ENCODE measurements around the gene SLC25A13. TPM values are rescaled to one million over a fixed set of nuclear protein-coding genes. Genes with fewer than 3 reads are reported as not detected.

Gene SLC25A13
- total RNA-seq, 3 donors from 2014 or later: 33.1 to 39.0 (median 33.2) TPM

GRCh38 chr7:96211954-96212353 lies 109.9 kb downstream of the SLC25A13 start:
- no peaks in the 10 kb centered on the region for H3K4me1 ChIP-seq
- no peaks in the 10 kb centered on the region for H3K27me3 ChIP-seq
- H3K9me3 ChIP-seq: peaks cover 0 to 7% of the 10 kb centered on the region in 2 donors
- no peak for DNase-seq (ENCODE audit: low spot score in 2 of 2)
- intact Hi-C loops (cut with DNase I; ENCODE audit: low total_unique reads): no loop called here
- TF ChIP-seq CTCF (IDR thresholded peaks at IDR 0.05) (no peak), POLR2AphosphoS5 (IDR thresholded peaks at IDR 0.05) (no peak)
- H3K4me3 ChIP-seq: no peak overlapping the region
- H3K27ac ChIP-seq: no peak overlapping the region
- no peaks in the 10 kb centered on the region for H3K36me3 ChIP-seq

GRCh38 chr7:96205665-96206064 lies 116.2 kb downstream of the SLC25A13 start:
- Histone ChIP-seq H3K9me3 (no peaks in the 10 kb centered on the region), H3K4me1 (no peaks in the 10 kb centered on the region), H3K4me3 (no peak overlapping the region), H3K36me3 (no peaks in the 10 kb centered on the region), H3K27ac (no peak overlapping the region), H3K27me3 (no peaks in the 10 kb centered on the region)
- intact Hi-C loops (cut with DNase I; ENCODE audit: low total_unique reads): no loop called here
- no peak for DNase-seq (ENCODE audit: low spot score in 2 of 2)
- TF ChIP-seq CTCF (IDR thresholded peaks at IDR 0.05) (no peak), POLR2AphosphoS5 (IDR thresholded peaks at IDR 0.05) (no peak), POLR2A (IDR thresholded peaks at IDR 0.05) (no peak)

- H3K9me3 ChIP-seq: no peaks in the 10 kb centered on the region
- H3K4me1 ChIP-seq: no peaks in the 10 kb centered on the region
- no peaks in the 10 kb centered on the region for H3K27me3 ChIP-seq
- TF ChIP-seq POLR2AphosphoS5 (IDR thresholded peaks at IDR 0.05) (no peak), CTCF (IDR thresholded peaks at IDR 0.05) (no peak), POLR2A (IDR thresholded peaks at IDR 0.05) (no peak)
- H3K27ac ChIP-seq: no peak overlapping the region
- intact Hi-C loops (cut with DNase I; ENCODE audit: low total_unique reads): no loop called here
- H3K4me3 ChIP-seq: no peak overlapping the region
- no peak for DNase-seq (ENCODE audit: low spot score in 2 of 2)
- no peaks in the 10 kb centered on the region for H3K36me3 ChIP-seq
Observed at GRCh38 chr7:96204601-96205000, 117.3 kb downstream of the SLC25A13 start.

GRCh38 chr7:96203786-96204185 lies 118.1 kb downstream of the SLC25A13 start:
- Histone ChIP-seq H3K27ac (no peak overlapping the region), H3K4me1 (no peaks in the 10 kb centered on the region), H3K4me3 (no peak overlapping the region), H3K36me3 (no peaks in the 10 kb centered on the region), H3K9me3 (no peaks in the 10 kb centered on the region), H3K27me3 (no peaks in the 10 kb centered on the region)
- TF ChIP-seq POLR2AphosphoS5 (IDR thresholded peaks at IDR 0.05) (no peak), POLR2A (IDR thresholded peaks at IDR 0.05) (no peak), CTCF (IDR thresholded peaks at IDR 0.05) (no peak)
- DNase-seq (ENCODE audit: low spot score in 2 of 2): no peak
- intact Hi-C loops (cut with DNase I; ENCODE audit: low total_unique reads): no loop called here

GRCh38 chr7:96202102-96202501 lies 119.8 kb downstream of the SLC25A13 start:
- no peak overlapping the region for H3K4me3 ChIP-seq
- no peaks in the 10 kb centered on the region for H3K9me3 ChIP-seq
- H3K36me3 ChIP-seq: no peaks in the 10 kb centered on the region
- no peak overlapping the region for H3K27ac ChIP-seq
- intact Hi-C loops (cut with DNase I; ENCODE audit: low total_unique reads): no loop called here
- TF ChIP-seq POLR2A (IDR thresholded peaks at IDR 0.05) (no peak), CTCF (IDR thresholded peaks at IDR 0.05) (no peak), POLR2AphosphoS5 (IDR thresholded peaks at IDR 0.05) (no peak)
- no peak for DNase-seq (ENCODE audit: low spot score in 2 of 2)
- no peaks in the 10 kb centered on the region for H3K4me1 ChIP-seq
- no peaks in the 10 kb centered on the region for H3K27me3 ChIP-seq

Data from breast epithelium (tissue), 4 donors.